ENCODE results near the gene NUP37. TPM values are rescaled to one million over a fixed set of nuclear protein-coding genes. Genes with fewer than 3 reads are reported as not detected.
A peak's percentile ranks its signal among the peaks of the same experiment; 100 is the strongest.

Gene NUP37
- total and polyA plus RNA-seq, 7 donors = 12.5 to 30.6 (median 19.9) TPM

GRCh38 chr12:102120564-102120873 lies 605 bp upstream of the NUP37 start:
- Histone ChIP-seq H3K27ac (no peak overlapping the region), H3K27me3 (ENCODE audit: insufficient read depth in 3 of 3, low read length in 2 of 3) (no peaks in the 10 kb centered on the region), H3K36me3 (ENCODE audit: insufficient read depth in 1 of 2, low read depth in 1 of 2) (peaks cover 0 to 29% of the 10 kb centered on the region in 2 donors), H3K4me1 (peaks cover 18% of the 10 kb centered on the region), H3K4me3 (peak overlapping the region; percentile 91), H3K9me3 (no peaks in the 10 kb centered on the region)
- ATAC-seq = no peak
- intact Hi-C loops (cut with DNase I) = loop anchor here in 1 of 2 donors (5.0 kb wide), 1 partner anchor 58 kb away; the partner anchor contains the start of gene WASHC3
- DNase-seq = no peak
- TF ChIP-seq CTCF (IDR thresholded peaks at IDR 0.05) = no peak
- WGBS, 3 donors = 0 to 3% (median 1%) methylated on average over 4 of the region's 4 CpGs

GRCh38 chr12:102118874-102119273 lies 1.0 kb downstream of the NUP37 start:
- no peaks in the 10 kb centered on the region for H3K9me3 ChIP-seq
- DNase-seq = no peak
- TF ChIP-seq CTCF (IDR thresholded peaks at IDR 0.05) = no peak
- 75 to 83% (median 81%) methylated on average over 2 of the region's 2 CpGs for WGBS, 3 donors
- no peaks in the 10 kb centered on the region for H3K27me3 ChIP-seq (ENCODE audit: insufficient read depth in 3 of 3, low read length in 2 of 3)
- ATAC-seq = no peak
- intact Hi-C loops (cut with DNase I) = loop anchor here in 1 of 2 donors (5.0 to 10.0 kb wide), 2 partner anchors 57 to 184 kb away; partner anchors contain the start of gene WASHC3
- H3K27ac ChIP-seq = no peak overlapping the region
- H3K4me1 ChIP-seq = peaks cover 18% of the 10 kb centered on the region
- peaks cover 0 to 29% of the 10 kb centered on the region in 2 donors for H3K36me3 ChIP-seq (ENCODE audit: insufficient read depth in 1 of 2, low read depth in 1 of 2)
- peak overlapping the region; percentile 91 for H3K4me3 ChIP-seq

- 83 to 98% (median 92%) methylated on average over 7 of the region's 7 CpGs for WGBS, 3 donors
- H3K27ac ChIP-seq = no peak overlapping the region
- no peaks in the 10 kb centered on the region for H3K27me3 ChIP-seq (ENCODE audit: insufficient read depth in 3 of 3, low read length in 2 of 3)
- ATAC-seq = no peak
- DNase-seq = no peak
- TF ChIP-seq CTCF (IDR thresholded peaks at IDR 0.05) = no peak
- intact Hi-C loops (cut with DNase I) = loop anchor here in 1 of 2 donors (5.0 to 10.0 kb wide), 2 partner anchors 54 to 182 kb away; partner anchors contain the start of gene WASHC3
- no peaks in the 10 kb centered on the region for H3K9me3 ChIP-seq
- H3K4me3 ChIP-seq = no peak overlapping the region
- H3K36me3 ChIP-seq (ENCODE audit: insufficient read depth in 1 of 2, low read depth in 1 of 2) = peaks cover 0 to 37% of the 10 kb centered on the region in 2 donors
- H3K4me1 ChIP-seq = peaks cover 18% of the 10 kb centered on the region
Observed at GRCh38 chr12:102116392-102116791, 3.5 kb downstream of the NUP37 start.

GRCh38 chr12:102114212-102114611 lies 5.7 kb downstream of the NUP37 start:
- no peak overlapping the region for H3K4me3 ChIP-seq
- WGBS, 3 donors = 61 to 68% (median 67%) methylated on average over 2 of the region's 2 CpGs
- intact Hi-C loops (cut with DNase I) = loop anchor here in 1 of 2 donors (10.0 kb wide), 1 partner anchor 179 kb away; no protein-coding TSS in a partner anchor
- DNase-seq (no peak), ATAC-seq (no peak)
- no peaks in the 10 kb centered on the region for H3K9me3 ChIP-seq
- no peak overlapping the region for H3K27ac ChIP-seq
- peaks cover 9% of the 10 kb centered on the region for H3K4me1 ChIP-seq
- no peak for TF ChIP-seq CTCF (IDR thresholded peaks at IDR 0.05)
- H3K36me3 ChIP-seq (ENCODE audit: insufficient read depth in 1 of 2, low read depth in 1 of 2) = peaks cover 0 to 58% of the 10 kb centered on the region in 2 donors
- no peaks in the 10 kb centered on the region for H3K27me3 ChIP-seq (ENCODE audit: insufficient read depth in 3 of 3, low read length in 2 of 3)

GRCh38 chr12:102110782-102111181 lies 9.1 kb downstream of the NUP37 start:
- intact Hi-C loops (cut with DNase I) = loop anchor here in 1 of 2 donors (10.0 kb wide), 1 partner anchor 176 kb away; no protein-coding TSS in a partner anchor
- Histone ChIP-seq H3K4me3 (no peak overlapping the region), H3K27ac (no peak overlapping the region), H3K4me1 (no peaks in the 10 kb centered on the region), H3K27me3 (ENCODE audit: insufficient read depth in 3 of 3, low read length in 2 of 3) (no peaks in the 10 kb centered on the region), H3K36me3 (ENCODE audit: insufficient read depth in 1 of 2, low read depth in 1 of 2) (peaks cover 2 to 65% of the 10 kb centered on the region in 2 donors), H3K9me3 (no peaks in the 10 kb centered on the region)
- DNase-seq = no peak
- no peak for TF ChIP-seq CTCF (IDR thresholded peaks at IDR 0.05)
- no peak for ATAC-seq

All from psoas muscle (tissue), 8 donors.